Smooth muscle cell (in vitro differentiated cells): ENCODE data around the gene FAM78A. TPM values are rescaled to one million over a fixed set of nuclear protein-coding genes. Genes with fewer than 3 reads are reported as not detected.

ENCODE experiments used
- DNase-seq: peaks from one replicate; lab custom pipeline; 2025; ENCODE audit not compliant: unreplicated experiment; lab: John Stamatoyannopoulos, UW
- H2AFZ ChIP-seq: fragments of 200-600 bp; sonication (generic); 2 replicates; pipeline ENCODE4 v1.6.0; 2016; ENCODE audit warnings: antibody characterized with exemption, low read depth, mild to moderate bottlenecking
- H3F3A ChIP-seq: fragments of 200-600 bp; sonication (generic); 2 replicates; pipeline ENCODE4 v1.6.0; 2017; ENCODE audit warnings: antibody characterized with exemption, low read depth
- H3K27ac ChIP-seq: fragments of 200-600 bp; sonication (generic); 2 replicates; pipeline ENCODE4 v1.5.1; 2016; ENCODE audit warnings: low read depth, mild to moderate bottlenecking
- H3K27me3 ChIP-seq: fragments of 200-600 bp; sonication (generic); 2 replicates; pipeline ENCODE4 v1.6.1; 2016; ENCODE audit warnings: low read depth, mild to moderate bottlenecking
- H3K36me3 ChIP-seq: fragments of 200-600 bp; sonication (generic); 2 replicates; pipeline ENCODE4 v1.5.1; 2016; ENCODE audit warnings: low read depth
- H3K4me1 ChIP-seq: fragments of 200-600 bp; sonication (generic); 2 replicates; pipeline ENCODE4 v1.5.1; 2016; ENCODE audit warnings: low read depth
- H3K4me2 ChIP-seq: fragments of 200-600 bp; sonication (generic); 2 replicates; pipeline ENCODE4 v1.6.0; 2016; ENCODE audit warnings: mild to moderate bottlenecking
- H3K4me3 ChIP-seq: fragments of 200-600 bp; sonication (generic); 2 replicates; pipeline ENCODE4 v1.5.1; 2016; ENCODE audit warnings: mild to moderate bottlenecking
- H3K79me2 ChIP-seq: fragments of 200-600 bp; sonication (generic); 2 replicates; pipeline ENCODE4 v1.6.0; 2016; ENCODE audit warnings: low read depth, mild to moderate bottlenecking
- H3K9ac ChIP-seq: fragments of 200-600 bp; sonication (generic); 2 replicates; pipeline ENCODE4 v1.6.0; 2016; ENCODE audit warnings: low read depth
- H3K9me3 ChIP-seq: fragments of 200-600 bp; sonication (generic); replicated peaks from 2 replicates; pipeline ENCODE4 v1.5.1; 2016; ENCODE audit warnings: low read depth
- H4K20me1 ChIP-seq: fragments of 200-600 bp; sonication (generic); 2 replicates; pipeline ENCODE4 v1.6.0; 2016; ENCODE audit warnings: low read depth
- CTCF ChIP-seq: fragments of 200-600 bp; sonication (generic); IDR thresholded peaks from 2 replicates; pipeline ENCODE4 v1.5.1; 2017; ENCODE audit warnings: borderline replicate concordance, mild to moderate bottlenecking, antibody characterized with exemption; ENCODE audit not compliant: insufficient read depth, poor library complexity, severe bottlenecking
- WGBS: methylation state at CpG from one replicate; pipeline ENCODE4 v1.1.7; 2016; ENCODE audit warnings: low lambda C conversion rate; 5-methylcytosine and 5-hydroxymethylcytosine counted together
- polyA plus RNA-seq: library from polyadenylated mRNA; unstranded; fragments of >200 nt; fragmentation: Nextera tagmentation; extraction: Ambion mirVana; gene quantifications from 2 replicates; pipeline ENCODE4 v1.2.1, GENCODE V29; 2016
- total RNA-seq: library from RNA; depleted of rRNA; stranded (reverse); fragments of >200 nt; gene quantifications from 2 replicates; pipeline ENCODE4 v1.2.3, GENCODE V29; 2014

The FAM78A gene
- total and polyA plus RNA-seq, 2 experiments from 2014 or later = 3.6 to 4.2 TPM

DNA sequence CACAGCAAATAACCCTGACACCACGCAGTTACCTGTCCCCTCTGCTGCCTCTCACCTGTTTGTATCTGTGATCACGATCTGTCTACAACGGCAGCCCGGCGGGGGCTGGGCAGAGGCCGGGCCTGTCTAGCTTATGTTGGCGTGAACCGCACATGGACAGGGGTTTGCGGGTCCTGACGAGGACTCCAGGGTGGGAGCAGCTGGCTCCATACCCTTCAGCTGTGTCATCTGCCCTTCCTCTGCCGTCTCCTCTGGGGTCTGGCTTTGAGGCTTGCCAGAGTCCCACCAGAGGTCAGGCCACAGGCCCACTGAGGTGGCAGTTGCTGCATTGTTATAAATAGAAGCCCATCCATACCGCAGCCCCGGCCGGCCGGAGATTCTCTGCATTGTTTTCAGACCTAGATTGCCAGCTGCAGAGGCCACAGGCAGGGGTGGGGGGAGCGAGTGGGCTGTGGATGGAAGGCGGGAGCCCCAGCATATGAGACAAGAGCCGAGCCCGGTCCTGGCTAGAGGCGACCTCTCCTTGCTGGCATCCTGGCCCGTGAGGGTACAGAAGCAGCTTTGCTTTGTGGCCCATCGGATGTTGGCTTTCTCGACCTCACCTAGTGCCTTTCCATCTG is 37.8 kb downstream of the FAM78A start:
- Histone ChIP-seq H3K4me3 (no peak overlapping the region), H3K27ac (peak overlapping the region; percentile 93), H3F3A (peaks cover 7% of the 10 kb centered on the region), H3K9me3 (no peaks in the 10 kb centered on the region), H2AFZ (no peak overlapping the region), H3K36me3 (no peaks in the 10 kb centered on the region), H4K20me1 (no peaks in the 10 kb centered on the region), H3K4me1 (peaks cover 14% of the 10 kb centered on the region), H3K9ac (peak overlapping the region; percentile 70), H3K79me2 (no peaks in the 10 kb centered on the region), H3K4me2 (peak overlapping the region; percentile 38), H3K27me3 (no peaks in the 10 kb centered on the region)
- no peak for DNase-seq
- no peak for TF ChIP-seq CTCF
- WGBS = 43% methylated on average over 17 of the region's 23 CpGs

GRCh38 chr9:131237931-131238401 is 38.3 kb downstream of the FAM78A start:
- H3K9ac ChIP-seq = peak overlapping the region; percentile 70
- WGBS = 37% methylated on average over 11 of the region's 11 CpGs
- H3K79me2 ChIP-seq = no peaks in the 10 kb centered on the region
- no peaks in the 10 kb centered on the region for H4K20me1 ChIP-seq
- peak overlapping the region; percentile 93 for H3K27ac ChIP-seq
- no peak overlapping the region for H3K4me3 ChIP-seq
- peaks cover 14% of the 10 kb centered on the region for H3K4me1 ChIP-seq
- H3K36me3 ChIP-seq = no peaks in the 10 kb centered on the region
- DNase-seq = no peak
- H3K9me3 ChIP-seq = no peaks in the 10 kb centered on the region
- peak overlapping the region; percentile 38 for H3K4me2 ChIP-seq
- no peak overlapping the region for H2AFZ ChIP-seq
- no peaks in the 10 kb centered on the region for H3K27me3 ChIP-seq
- TF ChIP-seq CTCF = no peak
- peaks cover 7% of the 10 kb centered on the region for H3F3A ChIP-seq

DNA sequence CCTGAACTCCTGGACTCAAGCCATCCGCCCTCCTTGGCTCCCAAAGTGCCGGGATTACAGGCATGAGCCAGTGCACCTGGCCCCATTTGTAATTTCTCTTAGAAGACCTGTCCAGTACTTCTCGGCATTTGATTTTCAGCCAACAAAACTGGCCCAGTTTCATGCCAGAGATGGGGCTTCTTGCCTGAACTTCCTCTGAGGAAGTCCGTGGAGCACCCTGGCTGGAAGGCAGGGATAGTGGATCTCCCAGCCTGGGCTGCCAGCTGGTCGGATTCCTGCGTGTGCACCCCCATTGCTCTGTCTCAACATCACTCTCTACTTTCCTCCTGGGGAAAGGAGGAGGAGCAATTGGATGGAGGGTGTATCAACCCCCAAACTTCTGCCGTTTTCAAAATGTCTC is 39.0 kb downstream of the FAM78A start:
- no peak overlapping the region for H2AFZ ChIP-seq
- DNase-seq = no peak
- H3K4me3 ChIP-seq = no peak overlapping the region
- H3K9me3 ChIP-seq = no peaks in the 10 kb centered on the region
- H3K9ac ChIP-seq = no peak overlapping the region
- peak overlapping the region; percentile 38 for H3K4me2 ChIP-seq
- no peaks in the 10 kb centered on the region for H3K36me3 ChIP-seq
- H3K27ac ChIP-seq = peak overlapping the region; percentile 93
- no peaks in the 10 kb centered on the region for H4K20me1 ChIP-seq
- 97% methylated on average over 7 of the region's 7 CpGs for WGBS
- no peaks in the 10 kb centered on the region for H3K79me2 ChIP-seq
- H3K27me3 ChIP-seq = no peaks in the 10 kb centered on the region
- TF ChIP-seq CTCF = no peak
- peaks cover 14% of the 10 kb centered on the region for H3K4me1 ChIP-seq
- peaks cover 7% of the 10 kb centered on the region for H3F3A ChIP-seq

DNA sequence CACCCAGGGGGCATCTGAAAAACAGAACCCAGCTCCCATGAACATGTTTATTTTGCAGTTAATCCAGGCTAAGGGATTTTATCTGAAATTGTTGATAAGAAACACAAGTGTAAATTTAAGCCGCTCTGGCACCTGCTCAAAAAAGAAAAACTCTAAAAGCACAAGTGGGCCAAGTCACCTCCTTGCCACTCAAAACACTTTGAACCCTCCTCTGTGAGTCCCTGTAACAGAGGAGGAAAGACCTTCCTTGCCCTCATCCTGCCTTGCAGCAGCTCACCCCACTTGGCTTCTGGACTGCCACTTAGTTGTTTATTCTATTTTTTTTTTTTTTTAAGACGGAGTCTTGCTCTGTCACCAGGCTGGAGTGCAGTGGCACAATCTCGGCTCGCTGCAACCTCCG is 39.5 kb downstream of the FAM78A start:
- Histone ChIP-seq H3K36me3 (no peaks in the 10 kb centered on the region), H3K4me1 (peaks cover 14% of the 10 kb centered on the region), H3K27me3 (no peaks in the 10 kb centered on the region), H3K9me3 (no peaks in the 10 kb centered on the region), H3K4me3 (no peak overlapping the region), H3K4me2 (no peak overlapping the region), H2AFZ (no peak overlapping the region), H3F3A (peaks cover 7% of the 10 kb centered on the region), H4K20me1 (no peaks in the 10 kb centered on the region), H3K27ac (no peak overlapping the region), H3K9ac (no peak overlapping the region), H3K79me2 (no peaks in the 10 kb centered on the region)
- no peak for DNase-seq
- TF ChIP-seq CTCF = no peak
- WGBS = 80% methylated on average over 5 of the region's 5 CpGs
